Muscle of back (tissue), 11 donors: ENCODE data around the gene KNCN. TPM values are rescaled to one million over a fixed set of nuclear protein-coding genes. Genes with fewer than 3 reads are reported as not detected.

ENCODE experiments used
- DNase-seq, 3 donors: peaks; one replicate each; pipeline versions ENCODE4 v3.0.0 to v3.0.0-alpha.2; 2013
- polyA plus RNA-seq, 10 donors: library from polyadenylated mRNA; unstranded; fragments of 120-200 nt; gene quantifications; one replicate each; pipeline ENCODE4 v1.2.1, GENCODE V29; 2013; ENCODE audit not compliant: insufficient read length in 10 of 10

KNCN gene
- polyA plus RNA-seq, 10 donors: not detected

DNA sequence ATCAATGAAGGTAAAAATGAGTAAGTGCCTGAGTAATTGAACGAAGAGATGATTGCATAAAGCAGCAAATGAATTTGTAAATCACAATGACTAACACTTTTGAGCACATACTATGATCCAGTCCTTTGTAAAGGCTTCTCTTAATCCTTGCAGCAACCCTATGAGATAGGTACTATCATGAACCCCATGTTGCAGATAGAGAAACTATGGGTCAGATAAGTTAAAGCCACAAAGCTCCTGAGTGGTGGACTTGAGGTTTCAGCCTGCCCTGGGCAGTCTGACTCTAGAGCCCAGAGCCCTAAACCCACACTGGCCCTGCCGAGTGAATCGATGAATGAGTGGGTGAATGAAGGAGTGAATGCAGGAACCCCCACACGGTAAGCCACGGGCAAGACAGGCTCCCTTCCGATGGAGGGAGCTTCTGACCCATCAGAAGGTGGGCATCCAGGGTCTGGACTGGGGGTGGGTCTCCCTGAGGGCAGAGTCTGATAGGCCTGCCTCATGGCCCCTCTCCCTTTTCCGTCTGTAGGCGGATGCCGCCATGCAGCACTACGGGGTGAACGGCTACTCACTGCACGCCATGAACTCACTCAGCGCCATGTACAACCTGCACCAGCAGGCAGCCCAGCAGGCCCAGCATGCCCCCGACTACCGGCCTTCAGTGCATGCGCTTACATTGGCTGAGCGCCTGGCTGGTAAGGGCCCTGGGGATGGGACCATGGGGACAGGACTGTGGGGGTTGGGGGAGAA lies 44.8 kb downstream of the KNCN start:
- no peak for DNase-seq

- no peak for DNase-seq
Measured at GRCh38 chr1:46503421-46503820, 48.0 kb downstream of the KNCN start.

- no peak for DNase-seq
Measured at GRCh38 chr1:46501528-46501927, 49.9 kb downstream of the KNCN start.

- DNase-seq: no peak
Measured at GRCh38 chr1:46497665-46498064, 53.8 kb downstream of the KNCN start.

GRCh38 chr1:46497020-46497419 lies 54.4 kb downstream of the KNCN start:
- no peak for DNase-seq

DNA sequence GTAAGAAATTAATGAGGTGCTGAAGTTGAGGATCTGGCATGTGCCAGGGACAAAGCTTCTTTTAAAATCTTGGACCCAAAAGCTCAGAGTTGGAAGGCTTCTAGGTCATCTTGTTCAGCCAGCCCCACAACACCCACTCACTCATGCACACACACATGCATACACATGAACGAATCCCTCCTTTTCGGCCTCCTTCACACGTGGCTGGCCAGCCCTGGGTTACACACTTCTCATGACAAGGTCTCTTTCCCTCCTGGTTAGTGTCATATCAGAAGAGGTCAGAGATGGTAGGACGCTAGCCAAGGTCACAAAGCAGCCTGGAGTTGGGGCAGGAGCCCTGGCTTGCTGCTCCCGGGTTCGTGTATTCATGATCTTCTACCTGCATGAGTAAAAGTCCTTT lies 54.9 kb downstream of the KNCN start:
- no peak for DNase-seq

GRCh38 chr1:46495778-46496177 lies 55.7 kb downstream of the KNCN start:
- DNase-seq: no peak

Other genes with a start within 250 kb of the KNCN start
- gene LRRC41, start 248.0 kb downstream of the KNCN start, polyA plus RNA-seq: 10 to 100 TPM; 52.6 to 61.8 (median 56.1) TPM
- 100 to 1,000 TPM; 247 to 353 (median 282) TPM for gene UQCRH, start 247.9 kb downstream of the KNCN start, polyA plus RNA-seq
- 10 to 100 TPM; 11.0 to 15.6 (median 13.1) TPM for gene NSUN4, start 210.8 kb downstream of the KNCN start, polyA plus RNA-seq
- 10 to 100 TPM in 9 of 10 donors, 1 to 10 TPM in 1; 9.2 to 20.5 (median 14.5) TPM for gene FAAH, start 157.3 kb downstream of the KNCN start, polyA plus RNA-seq
- under 1 TPM in 1 of 10 donors, not detected in 9; 0.11 TPM for gene DMBX1, start 61.8 kb downstream of the KNCN start, polyA plus RNA-seq
- 10 to 100 TPM; 19.3 to 42.8 (median 25.2) TPM for gene MKNK1, start 52.6 kb upstream of the KNCN start, polyA plus RNA-seq
- 10 to 100 TPM; 11.5 to 15.7 (median 12.7) TPM for gene MOB3C, start 65.2 kb upstream of the KNCN start, polyA plus RNA-seq
- 10 to 100 TPM; 52.2 to 70.5 (median 57.9) TPM for gene ATPAF1, start 116.7 kb upstream of the KNCN start, polyA plus RNA-seq
- under 1 TPM in 4 of 10 donors, not detected in 6; 0.15 to 0.24 (median 0.21) TPM for gene TEX38, start 120.2 kb upstream of the KNCN start, polyA plus RNA-seq
- gene EFCAB14, start 167.5 kb upstream of the KNCN start, polyA plus RNA-seq: 100 to 1,000 TPM in 6 of 10 donors, 10 to 100 TPM in 4; 77.9 to 111 (median 101) TPM
- gene CYP4B1, start 247.4 kb upstream of the KNCN start, polyA plus RNA-seq: under 1 TPM in 4 of 10 donors, not detected in 6; 0.28 to 0.96 (median 0.51) TPM